Measurements from ENCODE around the gene CASS4. TPM values are rescaled to one million over a fixed set of nuclear protein-coding genes. Genes with fewer than 3 reads are reported as not detected.

Gene CASS4
- 0.25 TPM for polyA plus RNA-seq (2012; ENCODE audit: insufficient read depth, insufficient read length, low read depth)

- peaks cover 14% of the 10 kb centered on the region for H3K36me3 ChIP-seq
- H3K4me1 ChIP-seq, result no peaks in the 10 kb centered on the region
- H3K27me3 ChIP-seq, result no peaks in the 10 kb centered on the region
- no peaks in the 10 kb centered on the region for H3K9me3 ChIP-seq
- TF ChIP-seq CTCF (IDR thresholded peaks at IDR 0.05; ENCODE audit: low read depth, low read length), result no peak
- H3K4me3 ChIP-seq (ENCODE audit: low read depth, low read length), result no peak within 1 kb of the TSS
- DNase-seq, result no peak
These were observed at the start of gene CASS4 for GRCh38 chr20:56411759-56412472. TSS of gene CASS4 (plus strand) at chr20:56412260. CDS start at chr20:56412459, 199 bp downstream.

- Histone ChIP-seq H3K4me3 (ENCODE audit: low read depth, low read length) (no peak overlapping the region), H3K9me3 (no peaks in the 10 kb centered on the region), H3K27me3 (no peaks in the 10 kb centered on the region), H3K36me3 (no peaks in the 10 kb centered on the region), H3K4me1 (no peaks in the 10 kb centered on the region)
- no peak for TF ChIP-seq CTCF (IDR thresholded peaks at IDR 0.05; ENCODE audit: low read depth, low read length)
- no peak for DNase-seq
These were observed 49.1 kb upstream of the CASS4 start for GRCh38 chr20:56362833-56363413.

GRCh38 chr20:56363491-56363890, 48.6 kb upstream of the CASS4 start:
- peaks cover 1% of the 10 kb centered on the region; the same call in 1 of the 2 replicates for H3K36me3 ChIP-seq
- DNase-seq, result no peak
- no peaks in the 10 kb centered on the region for H3K9me3 ChIP-seq
- no peak for TF ChIP-seq CTCF (IDR thresholded peaks at IDR 0.05; ENCODE audit: low read depth, low read length)
- H3K4me1 ChIP-seq, result no peaks in the 10 kb centered on the region
- no peaks in the 10 kb centered on the region for H3K27me3 ChIP-seq
- H3K4me3 ChIP-seq (ENCODE audit: low read depth, low read length), result no peak overlapping the region

- H3K36me3 ChIP-seq, result peaks cover 50% of the 10 kb centered on the region
- H3K27me3 ChIP-seq, result no peaks in the 10 kb centered on the region
- DNase-seq, result no peak
- no peaks in the 10 kb centered on the region for H3K9me3 ChIP-seq
- H3K4me3 ChIP-seq (ENCODE audit: low read depth, low read length), result no peak overlapping the region
- TF ChIP-seq CTCF (IDR thresholded peaks at IDR 0.05; ENCODE audit: low read depth, low read length), result no peak
- H3K4me1 ChIP-seq, result peaks cover 6% of the 10 kb centered on the region; the same call in 1 of the 2 replicates
These were observed 43.5 kb upstream of the CASS4 start for GRCh38 chr20:56368351-56369134.

- no peaks in the 10 kb centered on the region for H3K9me3 ChIP-seq
- no peak overlapping the region for H3K4me3 ChIP-seq (ENCODE audit: low read depth, low read length)
- no peak for DNase-seq
- peaks cover 56% of the 10 kb centered on the region for H3K36me3 ChIP-seq
- no peak for TF ChIP-seq CTCF (IDR thresholded peaks at IDR 0.05; ENCODE audit: low read depth, low read length)
- no peaks in the 10 kb centered on the region for H3K27me3 ChIP-seq
- H3K4me1 ChIP-seq, result peaks cover 6% of the 10 kb centered on the region; the same call in 1 of the 2 replicates
These were observed 42.9 kb upstream of the CASS4 start for GRCh38 chr20:56369179-56369578.
